MM.1S (cell line): ENCODE results near the gene ATP1A4.

Experiments used
- CTCF ChIP-seq: fragments of 300-600 bp; sonication (generic); IDR thresholded peaks from 2 replicates; pipeline ENCODE4 v1.5.1; 2016; ENCODE audit warnings: antibody characterized with exemption, low read length, mixed read lengths
- EZH2phosphoT487 ChIP-seq: fragments of 300-600 bp; sonication (generic); IDR thresholded peaks from 2 replicates; pipeline ENCODE4 v1.6.1; 2018; ENCODE audit warnings: antibody characterized with exemption, low read length

GRCh38 chr1:160221089-160221488 is 69.7 kb downstream of the ATP1A4 start:
- TF ChIP-seq CTCF (no peak), EZH2phosphoT487 (no peak)
